GM19463 (cell line): ENCODE measurements around the gene NT5DC2.
"Not testable (repeated sequence)": the region's sequence is repeated elsewhere in the genome, so short reads cannot be mapped to it uniquely, and the experiment has no call there.

Experiments
- ATAC-seq: cut with Tn5 transposase; IDR thresholded peaks from one replicate; pipeline ENCODE4 v1.9.1; 2021; ENCODE audit warnings: mild to moderate bottlenecking, moderate library complexity; ENCODE audit not compliant: unreplicated experiment

Gene NT5DC2

GRCh38 chr3:52537726-52538421, 4.2 kb upstream of the NT5DC2 start:
- ATAC-seq = no peak

DNA sequence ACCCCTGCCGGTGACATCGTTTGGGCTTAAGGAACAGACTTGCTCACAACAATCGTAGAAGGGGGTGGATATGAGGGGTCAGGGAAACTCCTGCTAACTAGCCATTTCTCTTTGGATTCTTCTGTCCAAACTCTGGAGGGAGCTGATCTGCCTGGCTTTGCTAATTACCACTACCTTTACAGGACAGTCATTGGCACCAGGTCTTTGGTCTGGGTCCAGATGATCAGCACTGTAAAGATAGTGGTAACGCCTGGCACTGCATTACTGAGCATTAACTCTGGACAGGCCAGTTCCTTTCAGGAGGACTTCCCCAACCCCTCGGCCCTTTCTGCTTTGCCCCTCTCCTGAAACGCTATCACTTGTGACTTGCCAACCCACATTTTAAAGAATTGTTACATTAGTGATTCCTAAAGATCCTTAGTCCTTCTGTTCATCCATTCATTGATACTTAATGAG, 3.5 kb upstream of the NT5DC2 start:
- ATAC-seq = no peak

GRCh38 chr3:52536369-52537164, 2.9 kb upstream of the NT5DC2 start, which contains the start of gene UQCC5:
Gene UQCC5 (plus strand): TSS chr3:52536605. CDS start chr3:52536756, 151 bp downstream.
- peak; percentile 84 for ATAC-seq

GRCh38 chr3:52536112-52536368, 2.4 kb upstream of the NT5DC2 start:
- no peak for ATAC-seq

DNA sequence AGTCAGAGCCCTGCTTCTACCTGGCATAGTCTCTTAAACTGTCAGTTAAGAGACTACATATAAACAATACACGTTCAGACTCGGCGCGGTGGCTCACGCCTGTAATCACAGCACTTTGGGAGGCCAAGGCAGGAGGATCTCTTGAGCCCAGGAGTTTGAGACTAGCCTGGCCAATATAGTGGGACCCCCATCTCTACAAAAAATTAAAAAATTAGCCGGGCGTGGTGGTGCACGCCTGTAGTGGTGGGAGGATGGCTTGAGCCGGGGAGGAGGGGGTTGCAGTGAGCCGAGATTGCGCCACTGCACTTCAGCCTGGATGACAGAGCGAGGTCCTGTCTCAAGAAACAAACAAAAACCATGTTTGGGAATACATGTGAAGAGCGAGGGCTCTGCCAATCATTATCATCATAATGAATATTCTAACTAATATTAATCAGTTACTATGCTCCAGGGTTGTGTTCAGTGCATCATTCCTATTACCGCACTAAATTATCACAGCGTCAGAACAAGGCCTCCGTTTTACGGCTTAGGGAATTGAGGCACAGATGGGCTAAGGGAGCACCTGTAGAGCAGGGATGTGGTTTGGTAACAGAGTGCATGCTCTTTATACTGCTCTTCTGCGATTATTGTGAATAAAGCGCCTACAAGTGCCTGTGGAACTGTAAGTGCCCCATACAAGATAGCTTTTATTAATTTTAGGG, 1.9 kb upstream of the NT5DC2 start:
- no peak for ATAC-seq

- no peak for ATAC-seq
Observed at GRCh38 chr3:52534281-52535183, 875 bp upstream of the NT5DC2 start.

GRCh38 chr3:52532838-52533622, 627 bp downstream of the NT5DC2 start:
- no peak for ATAC-seq

GRCh38 chr3:52532517-52532837, 1.2 kb downstream of the NT5DC2 start:
- no peak for ATAC-seq

GRCh38 chr3:52531860-52532516, 1.7 kb downstream of the NT5DC2 start:
- no peak for ATAC-seq

DNA sequence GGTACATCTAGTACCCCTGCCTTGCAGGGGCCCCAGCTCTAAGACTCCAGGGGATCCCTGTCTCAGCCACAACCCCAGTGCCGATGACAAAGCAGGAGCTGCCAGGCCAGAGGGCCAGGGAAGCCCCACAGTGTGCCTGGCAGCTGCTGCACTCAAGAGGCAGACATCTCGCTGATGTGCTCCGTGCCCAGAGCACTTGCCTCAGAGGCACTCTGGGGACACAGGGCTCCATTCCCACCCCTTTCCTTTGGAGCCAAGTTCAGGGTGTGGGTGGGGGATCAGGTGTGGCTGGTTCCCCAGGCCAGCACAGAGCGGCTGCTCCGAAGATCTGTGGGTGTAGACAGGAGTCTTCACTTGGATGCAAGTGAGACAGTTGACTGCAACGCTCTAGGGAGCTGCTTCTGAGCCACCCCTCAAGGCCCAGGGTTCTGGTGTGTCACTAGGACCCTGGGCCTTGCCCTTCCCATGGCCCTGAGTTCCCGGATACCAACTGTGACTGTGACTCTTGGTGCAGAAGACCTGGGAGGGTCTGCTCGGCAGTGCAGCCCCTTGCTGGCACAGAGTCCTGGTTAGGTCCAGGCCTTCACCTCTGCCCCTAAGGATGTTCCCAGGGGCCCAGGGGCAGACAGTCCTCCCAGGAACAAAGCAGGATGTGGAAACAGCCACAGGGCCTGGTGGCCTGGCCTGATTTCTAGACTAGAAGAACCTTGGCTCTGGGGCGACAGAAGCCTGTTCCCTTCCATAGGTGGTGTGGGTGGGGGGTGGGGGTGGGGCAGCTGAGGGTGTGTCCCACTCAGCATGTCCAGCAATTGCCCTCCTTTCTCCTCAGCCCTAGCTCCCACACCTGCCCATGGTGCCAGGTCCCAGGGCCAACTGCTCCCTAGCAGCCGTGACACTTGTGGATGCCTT, 2.5 kb downstream of the NT5DC2 start:
- ATAC-seq = no peak

- no peak for ATAC-seq
Observed at GRCh38 chr3:52529376-52530333, 4.0 kb downstream of the NT5DC2 start.

DNA sequence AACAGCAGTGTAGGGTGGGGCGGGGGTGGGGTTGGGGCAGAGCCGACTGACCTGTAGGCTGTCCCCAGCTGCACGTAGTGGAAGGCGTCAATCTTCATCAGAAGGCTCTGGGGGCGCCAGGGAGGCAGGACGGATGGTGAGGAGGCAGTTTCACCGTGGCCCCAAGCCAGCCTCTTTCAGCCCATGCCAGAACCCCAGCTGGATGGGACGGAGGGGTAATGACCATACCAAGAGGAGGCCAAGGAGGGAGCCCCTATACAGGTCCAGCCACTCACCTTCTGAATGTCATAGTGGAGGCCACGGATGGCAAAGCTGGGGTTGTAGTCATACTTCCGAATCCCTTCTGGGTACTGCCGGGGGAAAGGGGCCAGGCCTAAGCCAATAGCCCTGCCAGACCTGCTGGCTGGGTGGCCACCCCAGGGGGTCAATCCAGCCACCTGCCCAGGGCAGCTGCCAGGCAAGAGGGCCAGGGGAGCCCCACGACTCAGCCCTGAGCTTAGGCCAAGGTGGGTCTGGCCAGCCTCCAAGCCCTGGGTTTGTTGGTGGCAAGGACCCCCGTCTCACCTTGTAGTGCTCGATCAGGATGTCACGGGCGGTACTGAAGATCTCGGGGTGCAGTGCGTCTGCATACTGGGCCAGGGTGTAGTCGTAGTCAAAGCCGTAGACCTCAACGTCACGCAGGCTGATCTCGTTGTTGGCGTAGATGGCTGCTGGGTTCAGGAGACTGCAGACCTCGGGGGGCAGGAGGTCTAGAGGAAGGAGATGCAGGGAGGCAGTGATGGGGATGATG, 4.9 kb downstream of the NT5DC2 start:
- no peak for ATAC-seq

GRCh38 chr3:52527732-52528585, 5.7 kb downstream of the NT5DC2 start:
- no peak for ATAC-seq

DNA sequence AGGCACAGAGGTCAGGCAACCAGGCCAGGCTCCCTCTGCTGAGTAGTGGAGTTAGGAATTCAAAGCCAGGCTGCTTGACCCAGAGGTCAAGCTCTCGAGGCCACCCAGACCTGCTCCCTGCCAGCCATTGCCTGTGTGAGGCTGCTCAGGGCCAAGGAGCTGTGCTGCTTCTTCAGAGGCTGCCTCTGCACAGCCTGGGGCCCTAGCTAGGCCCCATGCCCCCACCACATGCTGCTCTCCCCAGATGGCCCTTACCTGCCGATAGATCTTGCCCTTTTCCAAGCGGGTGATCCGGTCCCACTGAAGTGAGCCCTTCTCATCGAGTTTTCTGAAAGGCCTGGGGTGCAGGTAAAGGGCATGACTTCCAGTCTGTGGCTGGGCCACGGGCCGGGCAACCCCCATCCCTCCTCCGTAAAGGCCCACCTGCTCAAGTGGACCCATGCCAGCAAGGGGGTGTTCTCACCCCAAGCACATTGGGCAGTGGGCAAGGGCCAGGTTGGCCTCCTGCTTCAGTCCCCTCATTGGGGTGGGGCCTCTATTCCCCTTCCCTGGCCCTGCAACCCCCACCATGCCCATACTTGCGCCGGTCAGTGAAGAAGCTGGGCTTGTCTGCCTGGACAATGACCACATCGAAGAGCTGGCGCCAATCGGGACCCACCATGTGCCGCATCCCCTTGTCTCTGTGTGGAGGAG, 6.5 kb downstream of the NT5DC2 start:
- no peak for ATAC-seq

- ATAC-seq = not testable (repeated sequence)
Observed at GRCh38 chr3:52526671-52527038, 7.0 kb downstream of the NT5DC2 start.
